Esophagus muscularis mucosa (tissue), 4 donors: ENCODE data around the gene DNAJB13. TPM values are rescaled to one million over a fixed set of nuclear protein-coding genes. Genes with fewer than 3 reads are reported as not detected.

Experiments used
- DNase-seq: peaks from one replicate; pipeline ENCODE4 v3.0.0-alpha.2; 2017; ENCODE audit errors: extremely low spot score
- H3K27ac ChIP-seq, 4 donors: fragments of 200-600 bp; sonication (generic); replicated peaks in 1 of 4; 1 replicate in 3 of 4; 2 replicates in 1 of 4; pipeline ENCODE4 v1.5.1; 2016 to 2019; ENCODE audit warnings: mild to moderate bottlenecking in 1 of 4
- H3K27me3 ChIP-seq, 4 donors: fragments of 200-600 bp; sonication (generic); one replicate each; pipeline versions ENCODE4 v1.5.1 to v1.6.0; 2016 to 2019
- H3K36me3 ChIP-seq, 4 donors: fragments of 200-600 bp; sonication (generic); one replicate each; pipeline ENCODE4 v1.5.1; 2016 to 2019
- H3K4me1 ChIP-seq, 4 donors: fragments of 200-600 bp; sonication (generic); one replicate each; pipeline ENCODE4 v1.5.1; 2016 to 2019
- H3K4me3 ChIP-seq, 4 donors: fragments of 200-600 bp; sonication (generic); 1 replicate in 2 of 4; 2 replicates in 2 of 4; pipeline ENCODE4 v1.5.1; 2016 to 2019; ENCODE audit warnings: mild to moderate bottlenecking in 4 of 4, moderate library complexity in 1 of 4
- H3K9me3 ChIP-seq, 4 donors: fragments of 200-600 bp; sonication (generic); 1 replicate in 3 of 4; 2 replicates in 1 of 4; pipeline ENCODE4 v1.5.1; 2016 to 2019
- EP300 ChIP-seq: sonication (generic); formaldehyde crosslinking; IDR thresholded peaks from one replicate; pipeline ENCODE4 v1.6.1; 2017; ENCODE audit warnings: antibody characterized with exemption
- POLR2A ChIP-seq: fragments of 450-650 bp; IDR thresholded peaks from one replicate; pipeline ENCODE4 v1.6.1; 2017; ENCODE audit warnings: antibody characterized with exemption, moderate library complexity, mild to moderate bottlenecking, low read depth
- POLR2AphosphoS5 ChIP-seq, 2 donors: sonication (generic); formaldehyde crosslinking; IDR thresholded peaks; one replicate each; pipeline ENCODE4 v1.6.1; 2017; ENCODE audit warnings: antibody characterized with exemption in 2 of 2
- WGBS: methylation state at CpG from one replicate; pipeline ENCODE4 v1.1.5; 2018; 5-methylcytosine and 5-hydroxymethylcytosine counted together
- intact Hi-C: fragments of 100-400 bp; cut with DNase I; formaldehyde crosslinking; loops from one replicate; pipeline ENCODE4 v1.15.1; 2023
- total RNA-seq, 4 donors: library from RNA; depleted of rRNA; stranded (reverse); fragments of >200 nt; gene quantifications; one replicate each; pipeline versions ENCODE4 v1.1.0 to v1.2.1, GENCODE V29; 2016
- TF ChIP-seq, protein P1 (sequence below), 3 experiments: fragments of 200-600 bp in 2 of 3; fragments of 450-650 bp in 1 of 3; sonication (generic) in 2 of 3; IDR thresholded peaks; one replicate each; pipeline ENCODE4 v1.5.1; 2017 to 2019; ENCODE audit warnings: antibody characterized with exemption in 3 of 3, mild to moderate bottlenecking in 2 of 3, moderate library complexity in 1 of 3

Gene DNAJB13
- total RNA-seq, 4 donors from 2014 or later: not detected

DNA sequence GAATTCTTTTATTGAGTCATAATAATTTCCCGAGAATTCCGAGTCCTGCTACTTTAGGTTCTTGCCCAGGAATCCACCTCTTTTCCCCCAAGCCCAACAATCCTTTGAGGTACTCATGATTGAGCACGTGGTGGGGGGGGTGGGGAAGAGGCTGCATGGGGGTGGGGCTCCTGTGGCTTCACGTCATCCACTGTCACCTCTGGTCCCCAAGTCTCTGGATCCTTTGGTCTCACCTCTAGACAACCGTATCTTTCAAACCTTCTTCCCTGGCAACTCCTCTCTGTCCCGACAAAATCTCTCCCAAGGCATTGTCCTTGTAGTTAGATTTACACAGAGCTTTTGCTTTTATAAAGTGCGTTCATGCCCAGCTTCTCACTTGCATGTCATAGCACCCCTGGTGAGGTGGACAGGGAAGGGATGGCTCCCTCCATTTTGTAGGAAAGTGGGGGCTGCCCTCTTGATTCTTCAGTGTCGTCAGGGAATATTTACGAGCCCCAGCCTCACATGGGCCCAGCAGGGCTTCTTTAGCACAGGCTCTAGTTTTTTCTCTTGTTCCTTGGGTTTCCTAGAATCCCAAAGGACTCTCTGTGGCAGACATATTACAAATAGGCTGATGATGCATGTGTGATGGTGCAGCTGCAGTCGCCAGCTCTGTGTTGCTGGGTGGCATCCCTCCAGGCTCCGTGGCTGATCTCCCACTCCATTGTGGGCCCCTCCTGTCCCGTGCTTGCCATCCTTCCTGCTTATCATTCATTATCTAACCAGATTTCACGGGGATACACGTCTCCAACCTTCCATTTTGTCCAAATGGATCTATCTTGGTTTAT lies 49.7 kb downstream of the DNAJB13 start:
- TF ChIP-seq, protein P1, sequence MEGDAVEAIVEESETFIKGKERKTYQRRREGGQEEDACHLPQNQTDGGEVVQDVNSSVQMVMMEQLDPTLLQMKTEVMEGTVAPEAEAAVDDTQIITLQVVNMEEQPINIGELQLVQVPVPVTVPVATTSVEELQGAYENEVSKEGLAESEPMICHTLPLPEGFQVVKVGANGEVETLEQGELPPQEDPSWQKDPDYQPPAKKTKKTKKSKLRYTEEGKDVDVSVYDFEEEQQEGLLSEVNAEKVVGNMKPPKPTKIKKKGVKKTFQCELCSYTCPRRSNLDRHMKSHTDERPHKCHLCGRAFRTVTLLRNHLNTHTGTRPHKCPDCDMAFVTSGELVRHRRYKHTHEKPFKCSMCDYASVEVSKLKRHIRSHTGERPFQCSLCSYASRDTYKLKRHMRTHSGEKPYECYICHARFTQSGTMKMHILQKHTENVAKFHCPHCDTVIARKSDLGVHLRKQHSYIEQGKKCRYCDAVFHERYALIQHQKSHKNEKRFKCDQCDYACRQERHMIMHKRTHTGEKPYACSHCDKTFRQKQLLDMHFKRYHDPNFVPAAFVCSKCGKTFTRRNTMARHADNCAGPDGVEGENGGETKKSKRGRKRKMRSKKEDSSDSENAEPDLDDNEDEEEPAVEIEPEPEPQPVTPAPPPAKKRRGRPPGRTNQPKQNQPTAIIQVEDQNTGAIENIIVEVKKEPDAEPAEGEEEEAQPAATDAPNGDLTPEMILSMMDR (IDR thresholded peaks at IDR 0.05): no peak
- TF ChIP-seq POLR2A (no peak), EP300 (no peak), POLR2AphosphoS5 (IDR thresholded peaks at IDR 0.05) (no peak)
- Histone ChIP-seq H3K27me3 (no peaks in the 10 kb centered on the region), H3K4me1 (no peaks in the 10 kb centered on the region), H3K9me3 (no peaks in the 10 kb centered on the region), H3K4me3 (no peak overlapping the region), H3K27ac (no peak overlapping the region), H3K36me3 (peaks cover 13 to 43% (median 24%) of the 10 kb centered on the region in 4 donors)
- no peak for DNase-seq
- intact Hi-C loops: no loop called here
- 90% methylated on average over 14 of the region's 14 CpGs for WGBS

DNA sequence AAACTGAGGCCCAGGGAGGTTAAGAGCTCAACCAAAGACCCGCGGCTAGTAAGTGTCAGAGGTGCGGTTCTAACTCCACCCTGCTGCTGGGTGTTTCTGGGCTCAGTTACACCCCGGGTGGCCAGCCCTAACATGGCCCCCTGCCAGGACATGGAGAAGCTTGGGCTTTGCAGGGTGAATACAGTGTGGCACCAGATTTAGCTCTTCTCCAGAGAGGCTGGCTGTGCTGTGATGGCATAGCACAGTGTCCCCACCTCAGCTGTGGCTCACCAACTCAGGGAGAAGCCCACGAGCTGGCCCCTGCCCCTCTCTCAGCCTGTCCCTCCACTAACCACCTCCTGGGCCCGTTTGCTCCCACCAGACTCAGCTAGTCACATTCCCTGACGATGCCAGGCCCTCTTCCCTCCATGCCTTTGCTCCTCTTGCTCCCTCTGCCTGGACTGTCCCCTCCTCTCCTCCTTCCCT lies 51.0 kb downstream of the DNAJB13 start:
- Histone ChIP-seq H3K27me3 (no peaks in the 10 kb centered on the region), H3K27ac (no peak overlapping the region), H3K4me3 (no peak overlapping the region), H3K36me3 (peaks cover 13 to 46% (median 25%) of the 10 kb centered on the region in 4 donors), H3K4me1 (no peaks in the 10 kb centered on the region), H3K9me3 (no peaks in the 10 kb centered on the region)
- WGBS: 85% methylated on average over 6 of the region's 7 CpGs
- intact Hi-C loops: no loop called here
- no peak for TF ChIP-seq EP300
- TF ChIP-seq POLR2A: no peak
- no peak for DNase-seq

DNA sequence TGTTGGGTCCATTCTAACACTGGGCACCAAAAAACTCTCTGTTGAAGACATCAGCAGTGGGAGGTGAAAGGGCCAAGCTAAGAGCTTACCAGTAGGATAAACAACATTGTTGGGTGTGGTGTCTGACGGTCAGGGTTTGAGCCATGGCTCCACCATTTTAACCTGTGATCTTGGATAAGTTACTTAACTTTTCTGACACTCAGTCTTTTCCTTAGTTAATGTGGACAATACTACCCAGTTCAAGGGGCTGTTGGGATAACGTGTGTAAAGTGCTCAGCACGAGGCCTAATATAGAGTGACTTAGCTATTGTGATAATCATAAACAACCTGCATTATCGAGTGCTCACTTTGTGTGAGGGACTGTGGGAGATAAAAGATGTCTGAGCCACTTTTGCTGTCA lies 52.0 kb downstream of the DNAJB13 start:
- H3K36me3 ChIP-seq: peaks cover 13 to 46% (median 25%) of the 10 kb centered on the region in 4 donors
- no peaks in the 10 kb centered on the region for H3K9me3 ChIP-seq
- no peaks in the 10 kb centered on the region for H3K4me1 ChIP-seq
- H3K27ac ChIP-seq: no peak overlapping the region
- no peak overlapping the region for H3K4me3 ChIP-seq
- WGBS: 98% methylated on average over 4 of the region's 4 CpGs
- no peaks in the 10 kb centered on the region for H3K27me3 ChIP-seq
- intact Hi-C loops: no loop called here
- no peak for TF ChIP-seq POLR2AphosphoS5 (IDR thresholded peaks at IDR 0.05)
- TF ChIP-seq, protein P1 (IDR thresholded peaks at IDR 0.05): no peak
- TF ChIP-seq EP300: no peak
- no peak for TF ChIP-seq POLR2A
- no peak for DNase-seq

DNA sequence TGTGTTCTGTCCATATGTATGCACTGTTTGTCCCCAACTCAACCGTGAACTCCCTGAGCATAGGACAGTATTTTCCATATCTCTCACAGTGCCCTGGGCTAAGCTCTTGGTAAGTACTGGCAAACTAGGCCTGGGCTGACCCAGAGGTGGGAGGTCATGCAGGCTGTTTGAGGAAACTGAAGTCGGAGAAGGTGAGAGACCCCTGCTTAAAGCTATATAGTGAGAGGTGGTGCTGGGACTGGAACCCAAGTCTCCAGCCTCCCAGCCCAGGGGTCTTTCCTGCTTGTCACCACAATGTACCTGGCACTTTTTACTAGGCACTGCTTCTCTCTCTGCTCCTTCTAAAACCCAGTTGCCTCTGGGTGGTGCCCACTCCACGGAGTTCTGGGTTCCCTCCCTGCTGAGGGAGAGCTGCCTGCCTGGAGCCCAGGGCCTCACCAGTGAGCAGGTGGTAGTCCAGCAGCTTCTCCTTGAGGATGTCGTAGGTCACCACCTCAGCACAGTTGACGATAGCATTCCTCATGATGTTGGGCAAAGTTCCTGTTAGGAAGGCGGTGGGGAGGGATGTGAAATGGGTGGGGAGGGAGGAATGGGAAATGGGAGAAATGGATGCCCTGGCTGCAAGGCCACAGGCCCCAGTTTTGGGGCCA lies 53.3 kb downstream of the DNAJB13 start:
- Histone ChIP-seq H3K4me1 (peaks cover 0 to 8% (median 0%) of the 10 kb centered on the region in 4 donors), H3K27ac (no peak overlapping the region), H3K36me3 (peaks cover 13 to 46% (median 25%) of the 10 kb centered on the region in 4 donors), H3K4me3 (no peak overlapping the region), H3K9me3 (no peaks in the 10 kb centered on the region), H3K27me3 (no peaks in the 10 kb centered on the region)
- intact Hi-C loops: no loop called here
- no peak for TF ChIP-seq EP300
- no peak for TF ChIP-seq POLR2A
- TF ChIP-seq POLR2AphosphoS5 (IDR thresholded peaks at IDR 0.05): no peak
- TF ChIP-seq, protein P1 (IDR thresholded peaks at IDR 0.05): no peak
- 89% methylated on average over 5 of the region's 6 CpGs for WGBS
- DNase-seq: no peak
